HEK293 (cell line): ENCODE results near the gene SERPINA12.

ENCODE experiments used
- CTCF ChIA-PET: fragments of 350-600 bp; formaldehyde crosslinking; extraction: SDS; loops from one replicate; lab custom pipeline; 2021; ENCODE audit warnings: antibody characterized with exemption; lab: Yijun Ruan, JAX
- POLR2A ChIA-PET: fragments of 300-600 bp; formaldehyde crosslinking; extraction: SDS; loops from one replicate; lab custom pipeline; 2020; ENCODE audit warnings: antibody characterized with exemption, inconsistent platforms; lab: Yijun Ruan, JAX
- H3K27ac ChIP-seq: fragments of 200-500 bp; sonication (Bioruptor generic); 2 replicates; pipeline ENCODE4 v1.5.1; 2014; ENCODE audit warnings: low read depth, low read length, control low read depth, inconsistent platforms; ENCODE audit errors: extremely low read depth
- H3K36me3 ChIP-seq, 2 experiments: fragments of 200-500 bp in 1 of 2; sonication (Bioruptor generic) in 1 of 2; 1 replicate in 1 of 2; 2 replicates in 1 of 2; pipeline ENCODE4 v1.5.1; 2014 to 2017; ENCODE audit warnings: inconsistent platforms in 2 of 2, low read length in 2 of 2; ENCODE audit not compliant: control insufficient read depth in 2 of 2, insufficient read depth in 1 of 2
- H3K4me1 ChIP-seq: fragments of 200-500 bp; sonication (Bioruptor generic); 2 replicates; pipeline ENCODE4 v1.5.1; 2014; ENCODE audit warnings: mild to moderate bottlenecking, low read length, inconsistent platforms; ENCODE audit not compliant: control insufficient read depth, insufficient read depth
- H3K4me3 ChIP-seq: 2 replicates; pipeline ENCODE4 v1.5.1; 2011; ENCODE audit warnings: low read depth, mild to moderate bottlenecking, control low read depth, low read length, moderate library complexity
- H3K9me3 ChIP-seq: fragments of 200-500 bp; sonication (Bioruptor generic); 2 replicates; pipeline ENCODE4 v1.5.1; 2014; ENCODE audit warnings: low read depth, low read length, inconsistent platforms; ENCODE audit not compliant: control insufficient read depth, insufficient read depth
- BCL11A ChIP-seq: fragments of 450-650 bp; formaldehyde crosslinking; IDR thresholded peaks from 2 replicates; pipeline ENCODE4 v1.5.1; 2016; ENCODE audit warnings: low read depth, missing biosample characterization, missing genetic modification characterization
- BCL11B ChIP-seq: fragments of 450-650 bp; formaldehyde crosslinking; IDR thresholded peaks from 2 replicates; pipeline ENCODE4 v1.5.1; 2016; ENCODE audit warnings: low read depth, missing biosample characterization, missing genetic modification characterization
- EGR2 ChIP-seq: fragments of 450-650 bp; formaldehyde crosslinking; IDR thresholded peaks from 2 replicates; pipeline ENCODE4 v1.5.1; 2016; ENCODE audit warnings: low read depth, missing biosample characterization, missing genetic modification characterization
- GFI1B ChIP-seq: fragments of 450-650 bp; formaldehyde crosslinking; IDR thresholded peaks from 2 replicates; pipeline ENCODE4 v1.5.1; 2016; ENCODE audit warnings: missing biosample characterization, missing genetic modification characterization
- KLF16 ChIP-seq: fragments of 450-650 bp; formaldehyde crosslinking; IDR thresholded peaks from 2 replicates; pipeline ENCODE4 v1.5.1; 2017; ENCODE audit warnings: missing biosample characterization, missing genetic modification characterization
- MEIS1 ChIP-seq: sonication (generic); formaldehyde crosslinking; IDR thresholded peaks from 2 replicates; pipeline ENCODE4 v1.8.1; 2022; ENCODE audit warnings: missing genetic modification reagents, mild to moderate bottlenecking, borderline replicate concordance
- REPIN1 ChIP-seq: fragments of 450-650 bp; formaldehyde crosslinking; IDR thresholded peaks from 2 replicates; pipeline ENCODE4 v1.5.1; 2017; ENCODE audit warnings: missing biosample characterization, missing genetic modification characterization, low read depth
- SCRT1 ChIP-seq: fragments of 450-650 bp; formaldehyde crosslinking; IDR thresholded peaks from 2 replicates; pipeline ENCODE4 v1.5.1; 2016; ENCODE audit warnings: missing biosample characterization, missing genetic modification characterization, borderline replicate concordance
- SP7 ChIP-seq: fragments of 450-650 bp; formaldehyde crosslinking; IDR thresholded peaks from 2 replicates; pipeline ENCODE4 v1.5.1; 2016; ENCODE audit warnings: missing biosample characterization, missing genetic modification characterization
- TCF7L2 ChIP-seq: IDR thresholded peaks from 2 replicates; pipeline ENCODE4 v1.6.1; 2011; ENCODE audit warnings: low read depth, mild to moderate bottlenecking, inconsistent platforms, low read length, moderate library complexity, borderline replicate concordance
- YY1 ChIP-seq: fragments of 450-650 bp; formaldehyde crosslinking; IDR thresholded peaks from 2 replicates; pipeline ENCODE4 v1.5.1; 2018; ENCODE audit warnings: missing biosample characterization, missing genetic modification characterization
- ZBTB11 ChIP-seq: fragments of 450-650 bp; formaldehyde crosslinking; conservative IDR thresholded peaks from 2 replicates; pipeline ENCODE4 v1.5.1; 2016; ENCODE audit warnings: low read depth, missing biosample characterization, missing genetic modification characterization
- ZBTB17 ChIP-seq: fragments of 450-650 bp; formaldehyde crosslinking; IDR thresholded peaks from 2 replicates; pipeline ENCODE4 v1.5.1; 2016; ENCODE audit warnings: missing biosample characterization, missing genetic modification characterization
- ZBTB20 ChIP-seq: fragments of 450-650 bp; formaldehyde crosslinking; IDR thresholded peaks from 2 replicates; pipeline ENCODE4 v1.5.1; 2016; ENCODE audit warnings: missing biosample characterization, missing genetic modification characterization
- ZNF114 ChIP-seq: fragments of 450-650 bp; formaldehyde crosslinking; IDR thresholded peaks from 2 replicates; pipeline ENCODE4 v1.5.0; 2017; ENCODE audit warnings: missing biosample characterization, missing genetic modification characterization
- ZNF138 ChIP-seq: fragments of 450-650 bp; formaldehyde crosslinking; IDR thresholded peaks from 2 replicates; pipeline ENCODE4 v1.5.1; 2016; ENCODE audit warnings: missing biosample characterization, missing genetic modification characterization, borderline replicate concordance
- ZNF148 ChIP-seq: fragments of 450-650 bp; formaldehyde crosslinking; IDR thresholded peaks from 2 replicates; pipeline ENCODE4 v1.5.0; 2017; ENCODE audit warnings: missing biosample characterization, missing genetic modification characterization, borderline replicate concordance
- ZNF202 ChIP-seq: fragments of 450-650 bp; formaldehyde crosslinking; IDR thresholded peaks from 2 replicates; pipeline ENCODE4 v1.5.1; 2016; ENCODE audit warnings: missing biosample characterization, missing genetic modification characterization, borderline replicate concordance
- ZNF394 ChIP-seq: fragments of 450-650 bp; formaldehyde crosslinking; IDR thresholded peaks from 2 replicates; pipeline ENCODE4 v1.5.1; 2016; ENCODE audit warnings: missing biosample characterization, missing genetic modification characterization, mild to moderate bottlenecking, moderate library complexity, borderline replicate concordance
- ZNF473 ChIP-seq: fragments of 450-650 bp; formaldehyde crosslinking; IDR thresholded peaks from 2 replicates; pipeline ENCODE4 v1.5.1; 2017; ENCODE audit warnings: missing biosample characterization, missing genetic modification characterization
- ZNF488 ChIP-seq: fragments of 450-650 bp; formaldehyde crosslinking; IDR thresholded peaks from 2 replicates; pipeline ENCODE4 v1.5.1; 2016; ENCODE audit warnings: missing biosample characterization, missing genetic modification characterization
- ZNF623 ChIP-seq: fragments of 450-650 bp; formaldehyde crosslinking; IDR thresholded peaks from 2 replicates; pipeline ENCODE4 v1.5.1; 2016; ENCODE audit warnings: missing biosample characterization, missing genetic modification characterization
- ZNF776 ChIP-seq: fragments of 450-650 bp; formaldehyde crosslinking; IDR thresholded peaks from 2 replicates; pipeline ENCODE4 v1.5.0; 2017; ENCODE audit warnings: missing biosample characterization, missing genetic modification characterization, borderline replicate concordance
- ZSCAN18 ChIP-seq: fragments of 450-650 bp; formaldehyde crosslinking; IDR thresholded peaks from 2 replicates; pipeline ENCODE4 v1.5.1; 2016; ENCODE audit warnings: missing biosample characterization, missing genetic modification characterization
- TF ChIP-seq, protein P1 (sequence below): fragments of 450-650 bp; formaldehyde crosslinking; IDR thresholded peaks from 2 replicates; pipeline ENCODE4 v1.5.1; 2017; ENCODE audit warnings: missing biosample characterization, missing genetic modification characterization

Gene SERPINA12

GRCh38 chr14:94447206-94447605 lies 62.1 kb downstream of the SERPINA12 start (continued):
- TF ChIP-seq, protein P1, sequence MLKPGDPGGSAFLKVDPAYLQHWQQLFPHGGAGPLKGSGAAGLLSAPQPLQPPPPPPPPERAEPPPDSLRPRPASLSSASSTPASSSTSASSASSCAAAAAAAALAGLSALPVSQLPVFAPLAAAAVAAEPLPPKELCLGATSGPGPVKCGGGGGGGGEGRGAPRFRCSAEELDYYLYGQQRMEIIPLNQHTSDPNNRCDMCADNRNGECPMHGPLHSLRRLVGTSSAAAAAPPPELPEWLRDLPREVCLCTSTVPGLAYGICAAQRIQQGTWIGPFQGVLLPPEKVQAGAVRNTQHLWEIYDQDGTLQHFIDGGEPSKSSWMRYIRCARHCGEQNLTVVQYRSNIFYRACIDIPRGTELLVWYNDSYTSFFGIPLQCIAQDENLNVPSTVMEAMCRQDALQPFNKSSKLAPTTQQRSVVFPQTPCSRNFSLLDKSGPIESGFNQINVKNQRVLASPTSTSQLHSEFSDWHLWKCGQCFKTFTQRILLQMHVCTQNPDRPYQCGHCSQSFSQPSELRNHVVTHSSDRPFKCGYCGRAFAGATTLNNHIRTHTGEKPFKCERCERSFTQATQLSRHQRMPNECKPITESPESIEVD (tag by site-specific recombination), result no peak
- TF ChIP-seq ZNF114 (tag by site-specific recombination) (no peak), ZNF473 (no peak), KLF16 (tag by site-specific recombination) (no peak), ZNF148 (no peak), ZBTB17 (tag by site-specific recombination) (no peak)

- POLR2A ChIA-PET, result no interaction called here
- Histone ChIP-seq H3K4me3 (no peak overlapping the region), H3K9me3 (no peaks in the 10 kb centered on the region), H3K36me3 (no peaks in the 10 kb centered on the region), H3K27ac (no peak overlapping the region), H3K4me1 (no peaks in the 10 kb centered on the region)
- TF ChIP-seq, protein P1 (tag by site-specific recombination), result no peak
- TF ChIP-seq ZBTB20 (tag by site-specific recombination) (no peak), ZNF488 (tag by site-specific recombination) (no peak), BCL11A (no peak), ZNF202 (tag by site-specific recombination) (no peak), EGR2 (no peak), YY1 (no peak), ZNF776 (tag by site-specific recombination) (no peak), MEIS1 (no peak), GFI1B (tag by site-specific recombination) (no peak), SCRT1 (no peak), TCF7L2 (no peak), ZSCAN18 (no peak), ZBTB11 (tag by site-specific recombination) (no peak), REPIN1 (tag by site-specific recombination) (no peak), SP7 (tag by site-specific recombination) (no peak), ZNF623 (tag by site-specific recombination) (no peak), ZNF138 (tag by site-specific recombination) (no peak), ZNF394 (tag by site-specific recombination) (no peak), BCL11B (tag by site-specific recombination) (no peak)
- CTCF ChIA-PET, result interaction anchor here (2.7 kb wide), 1 partner anchor 13 kb away, joined by 12 read pairs; no protein-coding TSS in a partner anchor
These were observed 63.1 kb downstream of the SERPINA12 start for GRCh38 chr14:94446126-94446525.
